DMS53 (cell line): ENCODE data around the gene PCK2.

ENCODE experiments used
- DNase-seq: peaks from one replicate; lab custom pipeline; 2025; lab: John Stamatoyannopoulos, UW

Gene PCK2

DNA sequence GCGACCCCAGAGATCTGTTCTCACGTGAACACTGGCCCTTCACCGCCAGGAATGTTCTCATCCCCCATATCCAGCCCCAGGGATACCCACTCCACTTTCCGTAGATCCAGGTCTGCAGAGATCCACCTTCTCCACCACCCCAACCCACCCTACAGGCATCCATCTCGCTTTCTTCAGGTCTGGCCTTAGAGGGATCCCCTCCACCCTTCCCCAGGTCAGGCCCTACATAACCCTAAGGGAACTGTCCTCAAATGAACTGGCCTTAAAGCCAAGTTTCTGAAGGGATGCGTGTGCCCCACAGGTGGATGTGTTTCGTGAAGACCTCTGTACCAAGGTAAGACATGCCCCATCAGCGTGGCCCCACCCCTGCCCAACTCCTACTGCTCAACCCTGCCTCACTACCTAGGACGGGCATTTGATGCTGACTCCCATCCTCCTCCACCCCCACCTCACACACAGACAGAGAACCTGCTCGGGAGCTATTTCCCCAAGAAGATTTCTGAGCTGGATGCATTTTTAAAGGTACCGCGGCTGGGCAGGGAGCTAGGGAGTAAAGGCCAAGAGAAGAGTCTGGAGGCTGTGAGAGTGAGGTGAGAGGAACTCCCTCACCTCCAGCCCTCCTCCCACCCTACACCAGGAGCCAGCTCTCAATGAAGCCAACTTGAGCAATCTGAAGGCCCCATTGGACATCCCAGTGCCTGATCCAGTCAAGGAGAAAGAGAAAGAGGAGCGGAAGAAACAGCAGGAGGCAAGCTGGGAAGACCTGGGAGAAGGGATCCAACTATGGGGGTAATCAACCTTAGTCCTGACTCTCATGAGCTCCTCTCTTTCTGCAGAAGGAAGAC lies 42.8 kb downstream of the PCK2 start:
- peak; percentile 19 for DNase-seq

GRCh38 chr14:24137529-24138395 lies 43.7 kb downstream of the PCK2 start:
- DNase-seq: no peak

GRCh38 chr14:24138396-24139271 lies 44.5 kb downstream of the PCK2 start:
- no peak for DNase-seq

DNA sequence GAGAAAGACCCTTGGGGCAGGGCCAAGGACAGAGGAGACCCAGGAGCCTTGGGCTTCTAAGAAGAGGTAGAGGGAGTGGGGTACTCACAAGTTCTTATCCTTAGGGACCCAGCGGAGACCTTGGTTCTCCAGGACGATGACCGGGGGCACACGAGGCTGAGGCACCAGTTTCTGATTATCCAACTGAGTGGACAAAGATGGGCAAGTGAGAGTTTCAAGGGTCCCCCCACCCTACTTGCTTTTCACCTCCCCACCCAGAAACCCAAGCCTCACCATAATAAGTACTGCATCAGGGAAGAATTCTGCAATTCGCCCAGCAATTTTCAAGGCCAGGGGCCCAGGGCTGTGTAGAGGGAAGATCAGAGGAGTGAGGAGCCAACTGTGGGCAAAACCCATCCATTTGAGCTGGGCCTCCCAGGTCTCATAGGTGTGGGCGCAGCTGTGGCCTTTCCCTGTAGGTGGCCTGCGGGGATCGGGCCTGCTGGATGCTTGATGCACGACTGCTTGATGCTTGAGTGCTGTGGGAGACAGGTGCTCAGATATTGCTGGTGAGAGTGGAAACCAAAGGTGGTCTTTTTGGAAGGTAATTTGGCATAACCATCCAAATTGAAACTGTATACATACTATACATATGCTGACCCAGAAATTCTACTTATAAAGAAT lies 45.3 kb downstream of the PCK2 start:
- DNase-seq: peak; percentile 37

GRCh38 chr14:24141097-24141880 lies 47.2 kb downstream of the PCK2 start, which contains the start of gene EMC9:
TSS of gene EMC9 (minus strand) at chr14:24141591. CDS start at chr14:24141304, 287 bp downstream.
- peak; percentile 99 for DNase-seq

GRCh38 chr14:24143511-24143910 lies 49.4 kb downstream of the PCK2 start:
- no peak for DNase-seq

- no peak for DNase-seq
Observed at GRCh38 chr14:24144451-24144850, 50.3 kb downstream of the PCK2 start.

DNA sequence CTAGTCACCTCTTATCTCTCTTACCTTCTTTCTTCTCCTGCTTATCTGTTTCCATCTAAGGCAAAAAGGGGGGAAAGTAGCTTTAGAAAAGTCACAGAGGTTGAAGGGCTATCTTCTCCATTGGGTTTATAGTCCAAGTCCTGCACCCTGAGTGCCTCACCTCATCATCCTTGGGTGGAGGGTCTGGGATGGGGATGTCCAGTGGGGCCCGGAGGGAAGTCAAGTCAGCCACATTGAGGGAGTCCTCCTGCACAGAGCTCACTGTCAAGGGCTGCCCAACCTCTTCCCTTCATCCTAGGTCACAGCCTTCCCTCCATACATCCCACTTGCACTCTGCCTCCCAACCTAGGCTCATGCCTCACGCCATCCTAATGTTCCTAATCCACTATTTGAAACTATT lies 51.1 kb downstream of the PCK2 start:
- no peak for DNase-seq

- no peak for DNase-seq
Observed at GRCh38 chr14:24145690-24146452, 51.8 kb downstream of the PCK2 start.

GRCh38 chr14:24146453-24146977 lies 52.4 kb downstream of the PCK2 start, which contains the start of gene PSME2:
TSS of gene PSME2 (minus strand) at chr14:24146610. CDS start at chr14:24146581, 29 bp downstream.
- peak; percentile 96 for DNase-seq

DNA sequence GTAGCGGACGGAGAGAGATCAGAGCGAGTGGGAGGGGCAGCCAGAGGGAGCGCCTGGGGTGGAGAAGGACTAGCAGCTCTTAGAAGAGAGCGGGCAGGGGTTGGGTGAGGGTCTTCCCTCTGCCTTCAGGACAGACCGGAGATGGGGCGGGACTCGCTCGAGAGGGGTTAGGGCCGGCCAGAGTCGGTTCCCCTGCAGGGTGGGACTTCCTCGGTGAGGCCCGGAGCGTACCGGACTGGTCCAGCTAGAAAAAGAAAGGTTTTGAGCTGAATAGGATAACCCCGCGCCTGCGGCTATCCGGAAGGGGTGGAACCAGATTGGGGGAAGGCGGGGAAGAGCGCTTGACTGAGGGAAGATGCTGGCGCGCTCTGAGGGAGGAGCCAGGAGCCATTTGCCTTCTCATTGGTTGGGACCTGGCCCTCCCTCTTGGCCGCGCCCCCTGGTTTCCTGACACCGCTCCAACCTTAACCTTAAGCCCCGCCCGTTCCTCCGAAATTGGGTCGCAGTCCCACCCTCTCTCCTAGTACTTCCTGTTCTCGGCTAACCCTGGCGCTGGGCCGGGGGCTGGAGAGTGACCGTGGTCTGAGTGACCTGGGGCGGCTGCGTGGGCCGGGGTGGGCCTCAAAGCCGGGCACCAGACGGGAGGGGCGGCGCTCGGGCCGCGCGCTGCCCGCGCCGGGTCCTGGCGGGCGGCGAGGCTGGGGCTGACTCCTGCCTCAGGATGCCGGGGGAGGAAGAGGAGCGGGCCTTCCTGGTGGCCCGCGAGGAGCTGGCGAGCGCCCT lies 53.1 kb downstream of the PCK2 start, which contains the start of gene RNF31:
RNF31 (plus strand) TSS at position 521 of the 783 bp plus-strand sequence; CDS start at position 722, 201 bp downstream.
- DNase-seq: peak; percentile 97

DNA sequence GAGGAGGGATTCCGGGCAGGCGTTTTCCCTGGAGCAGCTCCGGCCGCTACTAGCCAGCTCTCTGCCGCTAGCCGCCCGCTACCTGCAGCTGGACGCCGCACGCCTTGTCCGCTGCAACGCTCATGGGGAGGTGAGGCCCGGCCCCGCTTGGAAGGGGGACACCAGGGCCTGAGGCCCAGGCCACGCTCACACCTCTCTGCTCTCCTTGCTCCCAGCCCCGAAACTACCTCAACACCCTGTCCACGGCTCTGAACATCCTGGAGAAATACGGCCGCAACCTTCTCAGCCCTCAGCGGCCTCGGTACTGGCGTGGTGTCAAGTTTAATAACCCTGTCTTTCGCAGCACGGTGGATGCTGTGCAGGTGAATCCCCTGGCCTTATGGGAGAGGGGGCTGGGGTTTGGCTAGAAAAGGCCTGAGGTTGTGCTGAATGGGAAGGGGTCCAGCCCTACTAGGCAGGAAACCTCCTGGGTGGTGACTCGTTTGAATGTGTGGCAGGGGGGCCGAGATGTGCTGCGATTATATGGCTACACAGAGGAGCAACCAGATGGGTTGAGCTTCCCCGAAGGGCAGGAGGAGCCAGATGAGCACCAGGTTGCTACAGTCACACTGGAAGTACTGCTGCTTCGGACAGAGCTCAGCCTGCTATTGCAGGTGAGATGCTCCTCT lies 53.8 kb downstream of the PCK2 start:
- peak; percentile 59 for DNase-seq

DNA sequence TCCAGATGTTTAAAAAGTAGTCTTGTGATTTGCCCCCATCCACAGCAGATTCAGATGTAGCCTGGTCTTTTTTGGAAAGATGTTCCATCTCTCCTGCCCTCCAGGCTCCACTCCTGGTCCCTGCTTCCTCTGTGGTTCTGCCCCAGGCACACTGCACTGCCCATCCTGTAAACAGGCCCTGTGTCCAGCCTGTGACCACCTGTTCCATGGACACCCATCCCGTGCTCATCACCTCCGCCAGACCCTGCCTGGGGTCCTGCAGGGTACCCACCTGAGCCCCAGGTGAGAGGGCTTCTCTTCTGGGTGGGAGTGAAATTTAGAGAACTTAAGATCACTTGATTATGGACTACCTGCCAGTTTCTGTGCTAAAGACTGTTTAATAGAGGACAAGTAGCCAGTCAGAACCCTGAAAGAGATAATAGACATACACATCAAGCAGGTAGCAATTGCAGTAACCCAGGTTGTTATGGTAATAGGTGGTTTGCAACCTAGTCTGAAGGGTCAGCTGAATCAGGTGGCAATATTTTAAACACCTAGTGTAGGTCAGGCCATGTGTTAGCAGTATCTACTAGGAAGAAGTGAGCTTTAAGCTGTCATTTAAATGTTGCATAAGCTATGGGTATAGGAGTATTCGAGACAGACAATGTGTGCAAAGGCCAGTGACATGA lies 55.3 kb downstream of the PCK2 start:
- no peak for DNase-seq

GRCh38 chr14:24150061-24150460 lies 56.0 kb downstream of the PCK2 start:
- no peak for DNase-seq

DNA sequence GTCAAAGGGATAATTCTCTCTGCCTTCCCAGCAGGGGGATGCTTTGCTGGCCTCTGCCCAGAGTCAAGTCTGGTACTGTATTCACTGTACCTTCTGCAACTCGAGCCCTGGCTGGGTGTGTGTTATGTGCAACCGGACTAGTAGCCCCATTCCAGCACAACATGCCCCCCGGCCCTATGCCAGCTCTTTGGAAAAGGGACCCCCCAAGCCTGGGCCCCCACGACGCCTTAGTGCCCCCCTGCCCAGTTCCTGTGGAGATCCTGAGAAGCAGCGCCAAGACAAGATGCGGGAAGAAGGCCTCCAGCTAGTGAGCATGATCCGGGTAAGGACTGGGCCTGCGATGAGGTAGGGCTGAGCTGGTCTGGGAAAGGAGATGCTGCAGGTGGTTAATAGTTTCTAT lies 56.5 kb downstream of the PCK2 start:
- DNase-seq: no peak

- no peak for DNase-seq
Observed at GRCh38 chr14:24150993-24151392, 56.9 kb downstream of the PCK2 start.

- DNase-seq: no peak
Observed at GRCh38 chr14:24151404-24152080, 57.4 kb downstream of the PCK2 start.
